Right lung (tissue), 5 donors: Measurements from ENCODE around the gene HS6ST3. TPM values are rescaled to one million over a fixed set of nuclear protein-coding genes. Genes with fewer than 3 reads are reported as not detected.

Source experiments
- DNase-seq, 2 donors: peaks; one replicate each; pipeline ENCODE4 v3.0.0-alpha.2; 2013
- polyA plus RNA-seq, 5 donors: library from polyadenylated mRNA; unstranded; fragments of 120-200 nt; gene quantifications; one replicate each; pipeline versions ENCODE4 v1.2.1 to v1.2.3, GENCODE V29; 2013; ENCODE audit warnings: inconsistent platforms in 1 of 5, low replicate concordance in 1 of 5; ENCODE audit not compliant: insufficient read length in 5 of 5, insufficient read depth in 1 of 5

The HS6ST3 gene
- polyA plus RNA-seq, 5 donors, result 0.05 to 0.10 (median 0.07) TPM

GRCh38 chr13:96539791-96540190 is 449.9 kb downstream of the HS6ST3 start:
- no peak for DNase-seq

- no peak for DNase-seq
Measured at GRCh38 chr13:96540670-96541069, 450.8 kb downstream of the HS6ST3 start.

- no peak for DNase-seq
Measured at GRCh38 chr13:96542986-96543385, 453.1 kb downstream of the HS6ST3 start.

- no peak for DNase-seq
Measured at GRCh38 chr13:96544957-96545356, 455.1 kb downstream of the HS6ST3 start.

GRCh38 chr13:96546463-96546862 is 456.6 kb downstream of the HS6ST3 start:
- DNase-seq, result no peak

GRCh38 chr13:96551546-96551945 is 461.6 kb downstream of the HS6ST3 start:
- peak; percentile 38 to 77 for DNase-seq

GRCh38 chr13:96552559-96552958 is 462.7 kb downstream of the HS6ST3 start:
- no peak for DNase-seq

- DNase-seq, result no peak
Measured at GRCh38 chr13:96553796-96554195, 463.9 kb downstream of the HS6ST3 start.

- DNase-seq, result no peak
Measured at GRCh38 chr13:96573563-96573962, 483.7 kb downstream of the HS6ST3 start.

- DNase-seq, result no peak
Measured at GRCh38 chr13:96575423-96576320, 485.8 kb downstream of the HS6ST3 start.

- DNase-seq, result no peak
Measured at GRCh38 chr13:96581741-96582140, 491.8 kb downstream of the HS6ST3 start.

GRCh38 chr13:96615252-96615651 is 525.3 kb downstream of the HS6ST3 start:
- DNase-seq, result no peak

GRCh38 chr13:96617528-96617927 is 527.6 kb downstream of the HS6ST3 start:
- DNase-seq, result no peak

- no peak for DNase-seq
Measured at GRCh38 chr13:96621634-96622183, 531.8 kb downstream of the HS6ST3 start.

GRCh38 chr13:96629331-96629730 is 539.4 kb downstream of the HS6ST3 start:
- no peak for DNase-seq

- no peak for DNase-seq
Measured at GRCh38 chr13:96632536-96633320, 542.8 kb downstream of the HS6ST3 start.

- no peak for DNase-seq
Measured at GRCh38 chr13:96636001-96636709, 546.2 kb downstream of the HS6ST3 start.

GRCh38 chr13:96637039-96637438 is 547.1 kb downstream of the HS6ST3 start:
- DNase-seq, result no peak

GRCh38 chr13:96646101-96646500 is 556.2 kb downstream of the HS6ST3 start:
- DNase-seq, result no peak

GRCh38 chr13:96646515-96647211 is 556.8 kb downstream of the HS6ST3 start:
- DNase-seq, result no peak

- DNase-seq, result no peak
Measured at GRCh38 chr13:96650301-96650886, 560.5 kb downstream of the HS6ST3 start.
